PC-9 (cell line): Measurements from ENCODE around the gene CMIP. TPM values are rescaled to one million over a fixed set of nuclear protein-coding genes. Genes with fewer than 3 reads are reported as not detected.

Experiments used
- BruUV-seq: library from RNA; stranded (reverse); fragments of 400-500 nt; replicated peaks from 2 replicates; lab custom pipeline; 2021; lab: Mats Ljungman, UMichigan
- CTCF ChIA-PET: fragments of 300-600 bp; sonication (Branson Sonifier 250); formaldehyde crosslinking; loops from one replicate; lab custom pipeline; 2022; ENCODE audit warnings: antibody characterized with exemption; lab: Charles Lee
- POLR2A ChIA-PET: fragments of 300-600 bp; sonication (Branson Sonifier 250); formaldehyde crosslinking; loops from one replicate; lab custom pipeline; 2022; ENCODE audit warnings: antibody characterized with exemption; ENCODE audit not compliant: unreplicated experiment; lab: Charles Lee
- DNase-seq, 2 experiments: peaks; one replicate each; pipeline versions ENCODE4 v3.0.0 to v3.0.0-alpha.2; 2015 to 2022; ENCODE audit warnings: mixed read lengths in 1 of 2
- H2AFZ ChIP-seq: fragments of 200-600 bp; sonication (generic); 2 replicates; pipeline ENCODE4 v1.8.1; 2017; ENCODE audit warnings: antibody characterized with exemption
- H3F3A ChIP-seq: fragments of 200-600 bp; sonication (generic); 2 replicates; pipeline ENCODE4 v1.8.1; 2017; ENCODE audit warnings: antibody characterized with exemption, mild to moderate bottlenecking, low read depth; ENCODE audit not compliant: insufficient read depth
- H3K27ac ChIP-seq: fragments of 200-600 bp; sonication (generic); 2 replicates; pipeline ENCODE4 v1.6.1; 2016; ENCODE audit warnings: mixed run types
- H3K27me3 ChIP-seq: fragments of 200-600 bp; sonication (generic); 2 replicates; pipeline ENCODE4 v1.6.1; 2016; ENCODE audit warnings: low read depth, mixed run types; ENCODE audit not compliant: insufficient read depth
- H3K36me3 ChIP-seq: fragments of 200-600 bp; sonication (generic); 2 replicates; pipeline ENCODE4 v1.6.1; 2016; ENCODE audit warnings: low read depth, mixed run types
- H3K4me1 ChIP-seq: fragments of 200-600 bp; sonication (generic); replicated peaks from 2 replicates; pipeline ENCODE4 v1.6.1; 2016; ENCODE audit warnings: mixed run types; ENCODE audit not compliant: insufficient read depth
- H3K4me2 ChIP-seq: fragments of 200-600 bp; sonication (generic); 2 replicates; pipeline ENCODE4 v1.6.1; 2017; ENCODE audit warnings: mixed run types
- H3K4me3 ChIP-seq: fragments of 200-600 bp; sonication (generic); 2 replicates; pipeline ENCODE4 v1.6.1; 2016; ENCODE audit warnings: mixed run types
- H3K79me2 ChIP-seq: fragments of 200-600 bp; sonication (generic); 2 replicates; pipeline ENCODE4 v1.6.1; 2017; ENCODE audit warnings: low read depth, mixed run types
- H3K9me2 ChIP-seq: fragments of 200-600 bp; sonication (generic); 2 replicates; pipeline ENCODE4 v1.8.1; 2017; ENCODE audit warnings: mild to moderate bottlenecking; ENCODE audit not compliant: insufficient read depth
- H3K9me3 ChIP-seq: fragments of 200-600 bp; sonication (generic); 2 replicates; pipeline ENCODE4 v1.8.1; 2016; ENCODE audit warnings: low read depth; ENCODE audit not compliant: insufficient read depth
- H4K20me1 ChIP-seq: fragments of 200-600 bp; sonication (generic); 2 replicates; pipeline ENCODE4 v1.8.1; 2017; ENCODE audit not compliant: insufficient read depth
- CTCF ChIP-seq: fragments of 200-600 bp; sonication (generic); conservative IDR thresholded peaks from 2 replicates; pipeline ENCODE4 v1.6.1; 2017; ENCODE audit warnings: mixed run types, antibody characterized with exemption, mild to moderate bottlenecking, moderate library complexity
- EZH2 ChIP-seq: fragments of 200-600 bp; sonication (generic); IDR thresholded peaks from 2 replicates; pipeline ENCODE4 v1.8.0; 2017; ENCODE audit warnings: antibody characterized with exemption, low read depth
- intact Hi-C: fragments of 100-400 bp; cut with micrococcal nuclease; formaldehyde crosslinking; loops from one replicate; pipeline ENCODE4 v1.10.0; 2022; ENCODE audit not compliant: unreplicated experiment
- total RNA-seq: library from RNA; stranded (reverse); gene quantifications from 2 replicates; pipeline ENCODE4 v1.2.3, GENCODE V29; 2021

CMIP gene
- total RNA-seq, 1 experiment from 2014 or later = 96.6 TPM

DNA sequence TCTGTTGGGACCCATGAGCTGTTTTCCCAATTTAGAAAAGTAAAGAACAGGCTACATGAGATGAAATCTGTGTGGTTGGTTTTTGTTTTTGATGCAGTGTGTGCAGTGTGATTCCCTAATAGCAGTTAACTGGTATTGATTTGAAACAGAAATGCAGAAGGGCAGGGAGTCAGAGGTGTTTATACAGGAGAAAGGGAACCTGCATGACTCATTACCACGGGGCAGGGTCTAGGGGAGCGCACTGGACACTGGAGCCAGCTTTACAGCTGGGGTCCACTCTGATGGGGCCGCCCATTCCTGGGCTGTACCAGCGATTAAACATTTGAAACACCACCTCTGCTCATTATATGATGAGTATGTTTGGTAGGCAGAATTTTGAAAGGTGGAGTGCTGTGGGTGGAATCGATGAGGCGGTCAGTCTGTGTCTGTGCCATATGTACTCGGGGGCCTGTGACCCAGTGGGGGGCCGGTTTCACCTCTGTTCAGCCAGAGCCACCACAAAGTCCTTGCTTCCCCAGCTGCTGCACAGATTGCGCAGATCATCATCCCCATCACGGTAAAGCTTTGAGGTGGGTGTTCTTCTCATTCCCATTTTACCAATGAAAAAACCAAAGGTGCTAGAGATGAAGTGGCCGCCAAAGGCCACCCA lies 142.5 kb downstream of the CMIP start:
- Histone ChIP-seq H3K36me3 (peaks cover 9% of the 10 kb centered on the region; the same call in 1 of the 2 replicates), H2AFZ (no peak overlapping the region), H3K27me3 (no peaks in the 10 kb centered on the region), H3K79me2 (peaks cover 92% of the 10 kb centered on the region), H3F3A (peaks cover 38% of the 10 kb centered on the region), H3K4me1 (peaks cover 52% of the 10 kb centered on the region), H3K27ac (peak overlapping the region; percentile 68), H3K9me2 (no peaks in the 10 kb centered on the region), H3K4me3 (no peak overlapping the region), H3K9me3 (no peaks in the 10 kb centered on the region), H4K20me1 (peaks cover 6% of the 10 kb centered on the region; the same call in 1 of the 2 replicates), H3K4me2 (peak overlapping the region; percentile 46; the same call in 1 of the 2 replicates)
- no TSS peak for BruUV-seq
- DNase-seq = peak in 1 of 2 experiments; percentile 22
- CTCF ChIA-PET = no interaction called here
- intact Hi-C loops = no loop called here
- TF ChIP-seq EZH2 (no peak), CTCF (no peak)
- POLR2A ChIA-PET = no interaction called here

DNA sequence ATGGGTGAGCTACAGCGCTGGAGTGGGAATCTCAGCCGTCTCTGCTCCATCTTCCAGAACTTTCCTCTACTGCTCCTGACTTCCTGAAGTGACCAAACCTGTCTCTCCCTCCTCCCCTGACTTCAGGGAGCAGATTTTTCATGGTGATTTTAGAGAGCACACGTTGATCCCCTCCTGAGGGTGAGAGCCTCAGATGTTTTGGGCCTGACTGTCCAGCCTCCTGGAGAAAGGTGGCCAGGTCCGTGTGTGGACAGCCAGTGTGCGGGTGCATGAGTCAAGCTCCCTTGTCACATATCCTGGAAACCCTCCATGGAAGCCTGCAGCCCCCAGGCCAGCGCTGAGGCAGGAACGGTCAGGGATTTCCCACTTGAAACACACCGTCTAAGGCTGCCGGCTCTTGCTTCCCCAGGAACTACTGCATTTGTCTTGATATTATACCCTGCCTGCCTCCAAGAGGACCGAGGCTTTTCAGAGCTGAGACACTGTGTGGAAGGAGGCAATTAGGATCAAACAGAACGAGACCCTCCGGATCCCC lies 143.1 kb downstream of the CMIP start:
- Histone ChIP-seq H3K4me1 (peaks cover 46% of the 10 kb centered on the region), H3F3A (peaks cover 37% of the 10 kb centered on the region), H3K27me3 (no peaks in the 10 kb centered on the region), H3K9me3 (no peaks in the 10 kb centered on the region), H3K4me3 (no peak overlapping the region), H3K36me3 (peaks cover 9% of the 10 kb centered on the region; the same call in 1 of the 2 replicates), H4K20me1 (peaks cover 6% of the 10 kb centered on the region; the same call in 1 of the 2 replicates), H3K9me2 (no peaks in the 10 kb centered on the region), H3K4me2 (no peak overlapping the region), H3K27ac (no peak overlapping the region; the same call in 1 of the 2 replicates), H2AFZ (no peak overlapping the region), H3K79me2 (peaks cover 89% of the 10 kb centered on the region)
- intact Hi-C loops = no loop called here
- BruUV-seq = no TSS peak
- TF ChIP-seq CTCF (no peak), EZH2 (no peak)
- DNase-seq = peak in 1 of 2 experiments; percentile 10
- ChIA-PET CTCF (no interaction called here), POLR2A (no interaction called here)

DNA sequence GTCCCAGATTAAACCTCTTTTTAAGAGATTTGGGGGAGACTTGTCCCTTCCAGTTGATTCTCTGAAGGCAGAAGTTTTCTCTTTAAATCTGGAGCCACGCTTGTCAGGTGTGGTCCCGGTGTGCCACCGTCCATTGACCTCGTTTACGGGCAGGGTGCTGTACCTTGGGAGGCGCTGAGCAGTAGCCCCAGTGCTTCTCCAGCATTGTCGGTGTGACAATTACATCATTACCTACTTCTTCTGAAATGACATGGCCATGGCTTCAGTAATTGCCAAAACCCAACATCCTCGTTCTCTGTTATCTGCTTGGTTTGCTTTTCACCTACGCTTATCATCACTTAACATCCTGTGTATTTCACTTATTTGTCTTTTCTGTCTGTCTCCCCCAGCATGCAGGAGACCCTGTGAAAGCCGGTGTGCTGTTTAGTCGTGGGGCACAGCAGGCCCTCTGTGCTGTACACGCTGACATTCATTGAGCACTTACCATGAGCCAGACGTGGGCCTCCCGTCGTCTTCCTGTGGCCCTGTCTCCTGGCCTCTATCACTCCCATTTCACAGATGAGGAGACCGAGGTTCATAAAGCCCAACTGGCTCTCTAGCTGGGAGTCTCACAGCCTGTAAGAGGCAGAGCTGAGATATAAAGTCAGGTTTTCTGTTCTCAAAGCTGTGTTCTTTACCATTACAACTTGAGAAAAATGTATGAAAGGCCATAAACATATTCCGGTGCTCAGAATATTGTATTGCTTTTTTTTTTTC lies 143.9 kb downstream of the CMIP start:
- Histone ChIP-seq H3K79me2 (peaks cover 85% of the 10 kb centered on the region), H3K4me2 (no peak overlapping the region), H3K4me1 (peaks cover 38% of the 10 kb centered on the region), H3K36me3 (peaks cover 9% of the 10 kb centered on the region; the same call in 1 of the 2 replicates), H3K27ac (no peak overlapping the region), H2AFZ (no peak overlapping the region), H3K9me2 (no peaks in the 10 kb centered on the region), H3K9me3 (no peaks in the 10 kb centered on the region), H3K4me3 (no peak overlapping the region), H4K20me1 (peaks cover 6% of the 10 kb centered on the region; the same call in 1 of the 2 replicates), H3F3A (peaks cover 42% of the 10 kb centered on the region), H3K27me3 (no peaks in the 10 kb centered on the region)
- TF ChIP-seq EZH2 (no peak), CTCF (no peak)
- ChIA-PET CTCF (interaction anchor here (0.6 kb wide), 1 partner anchor 17 kb away, joined by 4 read pairs; no protein-coding TSS in a partner anchor), POLR2A (no interaction called here)
- BruUV-seq = no TSS peak
- DNase-seq = peak in 1 of 2 experiments; percentile 5
- intact Hi-C loops = no loop called here
